ENCODE measurements around the gene GET4.

The GET4 gene

GRCh38 chr7:876972-877311 lies 588 bp downstream of the GET4 start (continued):
- peak; percentile 72 for TF ChIP-seq PRDM10 (tag by site-specific recombination; IDR thresholded peaks at IDR 0.05)
- TF ChIP-seq ZBTB48 (tag by site-specific recombination; IDR thresholded peaks at IDR 0.05): peak; percentile 65
- no peak for TF ChIP-seq ZNF121 (tag by site-specific recombination; IDR thresholded peaks at IDR 0.05)
- TF ChIP-seq ZNF175 (tag by site-specific recombination; IDR thresholded peaks at IDR 0.05): 0 out of 2 replicates have a peak, but pooled peaks have one; percentile 75
- no peak for TF ChIP-seq ZFP41 (tag by site-specific recombination; IDR thresholded peaks at IDR 0.05; ENCODE audit: borderline replicate concordance)
- no peak for TF ChIP-seq ZNF785 (tag by site-specific recombination; IDR thresholded peaks at IDR 0.05)
- TF ChIP-seq KLF16 (tag by site-specific recombination; IDR thresholded peaks at IDR 0.05): peak; percentile 76; the same call in 1 of the 2 replicates
- peak; percentile 76; the same call in 1 of the 2 replicates for TF ChIP-seq ZSCAN23 (tag by site-specific recombination; IDR thresholded peaks at IDR 0.05)
- TF ChIP-seq ZBTB11 (tag by site-specific recombination; conservative IDR thresholded peaks at IDR 0.05; ENCODE audit: low read depth): peak; percentile 38
- 0 out of 2 replicates have a peak, but pooled peaks have one; percentile 9 for TF ChIP-seq ZNF423 (tag by site-specific recombination; IDR thresholded peaks at IDR 0.05)
- TF ChIP-seq ZFP3 (tag by site-specific recombination; IDR thresholded peaks at IDR 0.05; ENCODE audit: low read depth): no peak
- no peak for TF ChIP-seq RBAK (tag by site-specific recombination; IDR thresholded peaks at IDR 0.05)
- TF ChIP-seq ZNF596 (tag by site-specific recombination; IDR thresholded peaks at IDR 0.05): no peak
- TF ChIP-seq ZEB2 (tag by site-specific recombination; IDR thresholded peaks at IDR 0.05): peak; percentile 68
- no peak for TF ChIP-seq ZNF10 (tag by site-specific recombination; IDR thresholded peaks at IDR 0.05)
- no peak for TF ChIP-seq SETDB1 (IDR thresholded peaks at IDR 0.05; ENCODE audit: insufficient read length, low read length)
- peak; percentile 89 for TF ChIP-seq ZBTB7A (tag by site-specific recombination; IDR thresholded peaks at IDR 0.05; ENCODE audit: low read depth)
- no peak for TF ChIP-seq ZNF654 (tag by site-specific recombination; IDR thresholded peaks at IDR 0.05; ENCODE audit: low read depth)
- no peak for TF ChIP-seq ZNF157 (tag by site-specific recombination; IDR thresholded peaks at IDR 0.05)
- peak; percentile 11; the same call in 1 of the 2 replicates for TF ChIP-seq KLF17 (tag by site-specific recombination; IDR thresholded peaks at IDR 0.05)
- 0 out of 2 replicates have a peak, but pooled peaks have one; percentile 23 for TF ChIP-seq TSHZ1 (tag by site-specific recombination; IDR thresholded peaks at IDR 0.05; ENCODE audit: borderline replicate concordance)
- TF ChIP-seq ZBTB10 (tag by site-specific recombination; IDR thresholded peaks at IDR 0.05): peak; percentile 51; the same call in 1 of the 2 replicates
- no peak for TF ChIP-seq ZNF555 (tag by site-specific recombination; conservative IDR thresholded peaks at IDR 0.05)
- TF ChIP-seq ZBTB44 (tag by site-specific recombination; IDR thresholded peaks at IDR 0.05): no peak
